GM18511 (cell line): Measurements from ENCODE around the gene CPA2.
"Not testable (repeated sequence)": the region's sequence is repeated elsewhere in the genome, so short reads cannot be mapped to it uniquely, and the experiment has no call there.

Experiments
- ATAC-seq: cut with Tn5 transposase; IDR thresholded peaks from one replicate; pipeline ENCODE4 v1.9.1; 2021; ENCODE audit warnings: mild to moderate bottlenecking, moderate library complexity; ENCODE audit not compliant: unreplicated experiment

The CPA2 gene

GRCh38 chr7:130249626-130250025, 17.0 kb upstream of the CPA2 start:
- not testable (repeated sequence) for ATAC-seq

- no peak for ATAC-seq
Observed at GRCh38 chr7:130254555-130254954, 12.1 kb upstream of the CPA2 start.

- ATAC-seq = no peak
Observed at GRCh38 chr7:130256704-130257103, 10.0 kb upstream of the CPA2 start.

GRCh38 chr7:130258494-130259078, 8.1 kb upstream of the CPA2 start:
- ATAC-seq = no peak

- no peak for ATAC-seq
Observed at GRCh38 chr7:130262448-130262847, 4.2 kb upstream of the CPA2 start.

- ATAC-seq = no peak
Observed at GRCh38 chr7:130263130-130263529, 3.5 kb upstream of the CPA2 start.

- ATAC-seq = no peak
Observed at GRCh38 chr7:130266961-130267321, 278 bp downstream of the CPA2 start.

GRCh38 chr7:130268463-130269317, 2.0 kb downstream of the CPA2 start:
- ATAC-seq = no peak

- ATAC-seq = no peak
Observed at GRCh38 chr7:130269318-130269694, 2.6 kb downstream of the CPA2 start.

GRCh38 chr7:130270947-130271800, 4.5 kb downstream of the CPA2 start:
- no peak for ATAC-seq

- ATAC-seq = no peak
Observed at GRCh38 chr7:130272381-130273080, 5.9 kb downstream of the CPA2 start.

- no peak for ATAC-seq
Observed at GRCh38 chr7:130273081-130273932, 6.6 kb downstream of the CPA2 start.

- no peak for ATAC-seq
Observed at GRCh38 chr7:130273933-130274255, 7.2 kb downstream of the CPA2 start.

- no peak for ATAC-seq
Observed at GRCh38 chr7:130274296-130274695, 7.6 kb downstream of the CPA2 start.

GRCh38 chr7:130274983-130275591, 8.4 kb downstream of the CPA2 start:
- ATAC-seq = no peak

- ATAC-seq = no peak
Observed at GRCh38 chr7:130275826-130276297, 9.2 kb downstream of the CPA2 start.

GRCh38 chr7:130276796-130277762, 10.4 kb downstream of the CPA2 start:
- no peak for ATAC-seq

- ATAC-seq = no peak
Observed at GRCh38 chr7:130277763-130278643, 11.3 kb downstream of the CPA2 start.
